H1 (cell line): ENCODE results near the gene NFIA. TPM values are rescaled to one million over a fixed set of nuclear protein-coding genes. Genes with fewer than 3 reads are reported as not detected.

Experiments used
- CTCF ChIA-PET: fragments of 300-600 bp; sonication (Branson Sonifier 250); formaldehyde crosslinking; loops from one replicate; lab custom pipeline; 2021; ENCODE audit not compliant: partially characterized antibody; lab: Charles Lee
- POLR2A ChIA-PET: fragments of 300-600 bp; sonication (Branson Sonifier 250); formaldehyde crosslinking; loops from one replicate; lab custom pipeline; 2021; ENCODE audit warnings: inconsistent platforms; ENCODE audit not compliant: partially characterized antibody; lab: Charles Lee
- DNase-seq, 2 experiments: peaks; one replicate each; pipeline versions ENCODE4 v3.0.0 to v3.0.0-alpha.2; 2010 to 2022; ENCODE audit warnings: low spot score in 2 of 2, low read depth in 1 of 2, mixed read lengths in 1 of 2
- FAIRE-seq: peaks from 2 replicates; lab custom pipeline; 2011; peaks lifted over from hg19 to GRCh38; lab: Jason Lieb, UNC
- H2AFZ ChIP-seq: 2 replicates; pipeline ENCODE4 v1.8.1; 2012; ENCODE audit warnings: low read length, inconsistent platforms
- H2AK5ac ChIP-seq: 2 replicates; pipeline ENCODE4 v1.6.1; 2013; ENCODE audit warnings: low read depth, low read length
- H2BK120ac ChIP-seq: replicated peaks from 2 replicates; pipeline ENCODE3; 2013; ENCODE audit warnings: low read depth, low read length, inconsistent platforms
- H2BK12ac ChIP-seq: 2 replicates; pipeline ENCODE4 v1.6.1; 2013; ENCODE audit warnings: low read depth, low read length
- H2BK15ac ChIP-seq: 2 replicates; pipeline ENCODE4 v1.6.1; 2013; ENCODE audit warnings: low read length
- H2BK20ac ChIP-seq: 2 replicates; pipeline ENCODE4 v1.6.1; 2013; ENCODE audit warnings: low read length
- H2BK5ac ChIP-seq: 2 replicates; pipeline ENCODE4 v1.6.1; 2013; ENCODE audit warnings: low read depth, low read length
- H3K14ac ChIP-seq: 2 replicates; pipeline ENCODE4 v1.6.1; 2013; ENCODE audit warnings: inconsistent platforms; ENCODE audit not compliant: insufficient read length
- H3K18ac ChIP-seq: 2 replicates; pipeline ENCODE4 v1.6.1; 2013; ENCODE audit warnings: low read length; ENCODE audit errors: extremely low read depth
- H3K23ac ChIP-seq: 2 replicates; pipeline ENCODE4 v1.6.1; 2013; ENCODE audit warnings: inconsistent platforms; ENCODE audit not compliant: insufficient read length
- H3K23me2 ChIP-seq: 2 replicates; pipeline ENCODE4 v1.6.1; 2013; ENCODE audit warnings: low read depth, low read length
- H3K27ac ChIP-seq: 2 replicates; pipeline ENCODE4 v1.6.1; 2011; ENCODE audit warnings: low read depth, low read length, inconsistent platforms
- H3K27me3 ChIP-seq, 4 experiments: replicated peaks in 1 of 4; 1 replicate in 1 of 4; 2 replicates in 3 of 4; pipeline versions ENCODE4 v1.6.1 to v1.8.1; 2011 to 2013; ENCODE audit warnings: low read length in 3 of 4, mild to moderate bottlenecking in 3 of 4, inconsistent platforms in 2 of 4, mixed read lengths in 2 of 4, moderate library complexity in 1 of 4; ENCODE audit not compliant: control insufficient read depth in 3 of 4, insufficient read depth in 3 of 4; ENCODE audit errors: extremely low read depth in 1 of 4
- H3K36me3 ChIP-seq, 4 experiments: 2 replicates each; pipeline versions ENCODE4 v1.6.1 to v1.8.1; 2011 to 2013; ENCODE audit warnings: mild to moderate bottlenecking in 4 of 4, low read length in 3 of 4, moderate library complexity in 2 of 4, control low read depth in 1 of 4, inconsistent platforms in 1 of 4; ENCODE audit not compliant: insufficient read depth in 4 of 4, control insufficient read depth in 2 of 4
- H3K4ac ChIP-seq: replicated peaks from 2 replicates; pipeline ENCODE3; 2013; ENCODE audit warnings: low read length, low read depth, mixed read lengths, inconsistent platforms; ENCODE audit not compliant: insufficient read length
- H3K4me1 ChIP-seq, 4 experiments: replicated peaks in 1 of 4; 1 replicate in 1 of 4; 2 replicates in 3 of 4; pipeline versions ENCODE4 v1.6.1 to v1.8.1; 2011 to 2013; ENCODE audit warnings: low read length in 3 of 4, inconsistent platforms in 2 of 4, mixed read lengths in 1 of 4; ENCODE audit not compliant: insufficient read depth in 4 of 4, control insufficient read depth in 3 of 4
- H3K4me2 ChIP-seq, 2 experiments: 2 replicates each; pipeline versions ENCODE4 v1.6.1 to v1.8.1; 2011 to 2013; ENCODE audit warnings: low read depth in 2 of 2, low read length in 2 of 2, control low read depth in 1 of 2, inconsistent platforms in 1 of 2, mild to moderate bottlenecking in 1 of 2; ENCODE audit not compliant: insufficient read depth in 1 of 2
- H3K4me3 ChIP-seq, 4 experiments: fragments of 200-600, 300-600 bp in 1 of 4; sonication (generic), shearing (Covaris generic), sonication (Bioruptor Twin) in 1 of 4; 2 replicates each; pipeline versions ENCODE4 v1.5.1 to v1.8.1; 2011 to 2016; ENCODE audit warnings: low read length in 4 of 4, low read depth in 3 of 4, control low read depth in 2 of 4, inconsistent platforms in 2 of 4, mild to moderate bottlenecking in 2 of 4, mixed read lengths in 1 of 4, moderate library complexity in 1 of 4; ENCODE audit not compliant: insufficient read depth in 2 of 4; ENCODE audit errors: extremely low read depth in 1 of 4
- H3K56ac ChIP-seq: replicated peaks from 2 replicates; pipeline ENCODE3; 2013; ENCODE audit warnings: low read depth, mild to moderate bottlenecking, mixed read lengths, low read length, inconsistent platforms; ENCODE audit not compliant: insufficient read length
- H3K79me1 ChIP-seq: 2 replicates; pipeline ENCODE4 v1.6.1; 2013; ENCODE audit warnings: low read depth, low read length, control low read depth
- H3K79me2 ChIP-seq, 2 experiments: 2 replicates each; pipeline versions ENCODE4 v1.6.1 to v1.8.1; 2012 to 2013; ENCODE audit warnings: low read length in 2 of 2, mild to moderate bottlenecking in 2 of 2, inconsistent platforms in 1 of 2; ENCODE audit not compliant: insufficient read depth in 2 of 2, control insufficient read depth in 1 of 2
- H3K9ac ChIP-seq, 4 experiments: replicated peaks in 1 of 4; 1 replicate in 1 of 4; 2 replicates in 3 of 4; pipeline versions ENCODE4 v1.6.1 to v1.8.1; 2011 to 2013; ENCODE audit warnings: low read depth in 3 of 4, low read length in 3 of 4, control low read depth in 2 of 4, mild to moderate bottlenecking in 2 of 4, moderate library complexity in 2 of 4, inconsistent platforms in 1 of 4; ENCODE audit errors: extremely low read depth in 1 of 4
- H3K9me3 ChIP-seq, 2 experiments: 2 replicates each; pipeline versions ENCODE4 v1.6.1 to v1.8.1; 2012 to 2013; ENCODE audit warnings: mild to moderate bottlenecking in 2 of 2, moderate library complexity in 2 of 2, control low read depth in 1 of 2, inconsistent platforms in 1 of 2, low read depth in 1 of 2, low read length in 1 of 2, mixed read lengths in 1 of 2; ENCODE audit not compliant: insufficient read depth in 2 of 2
- H4K20me1 ChIP-seq, 2 experiments: replicated peaks in 1 of 2; 2 replicates each; pipeline versions ENCODE3 to v1.8.1; 2011 to 2013; ENCODE audit warnings: inconsistent platforms in 2 of 2, low read length in 2 of 2, mild to moderate bottlenecking in 1 of 2; ENCODE audit not compliant: insufficient read depth in 2 of 2, control insufficient read depth in 1 of 2
- H4K5ac ChIP-seq: 2 replicates; pipeline ENCODE4 v1.6.1; 2013; ENCODE audit warnings: low read length, low read depth, mixed read lengths, inconsistent platforms; ENCODE audit not compliant: insufficient read length
- H4K8ac ChIP-seq: 2 replicates; pipeline ENCODE4 v1.8.0; 2013; ENCODE audit warnings: mild to moderate bottlenecking, moderate library complexity, low read length, inconsistent platforms; ENCODE audit not compliant: insufficient read depth; ENCODE audit errors: extremely low read depth
- H4K91ac ChIP-seq: replicated peaks from 2 replicates; pipeline ENCODE3; 2013; ENCODE audit warnings: low read length, mixed read lengths, inconsistent platforms; ENCODE audit not compliant: insufficient read length
- EP300 ChIP-seq, 2 experiments: IDR thresholded peaks; 1 replicate in 1 of 2; 2 replicates in 1 of 2; pipeline ENCODE4 v1.6.1; 2011 to 2012; ENCODE audit warnings: low read depth in 2 of 2, low read length in 2 of 2, mild to moderate bottlenecking in 2 of 2, borderline replicate concordance in 1 of 2, inconsistent platforms in 1 of 2, moderate library complexity in 1 of 2
- NANOG ChIP-seq: IDR thresholded peaks from 2 replicates; pipeline ENCODE4 v1.6.1; 2011; ENCODE audit warnings: low read length, low read depth, mild to moderate bottlenecking, inconsistent platforms; ENCODE audit not compliant: insufficient read depth, poor library complexity, severe bottlenecking
- PHF8 ChIP-seq: fragments of 200-600 bp; sonication (generic); conservative IDR thresholded peaks from 2 replicates; pipeline ENCODE4 v1.7.1; 2012; ENCODE audit warnings: low read depth, mild to moderate bottlenecking, inconsistent platforms, low read length, moderate library complexity
- POLR2AphosphoS5 ChIP-seq: IDR thresholded peaks from 2 replicates; pipeline ENCODE4 v1.6.1; 2011; ENCODE audit warnings: low read depth, low read length
- TAF1 ChIP-seq: IDR thresholded peaks from 2 replicates; pipeline ENCODE4 v1.6.1; 2011; ENCODE audit warnings: mild to moderate bottlenecking, low read depth, low read length
- WGBS, 2 experiments: shearing (Covaris generic) in 1 of 2; methylation state at CpG; one replicate each; pipeline versions ENCODE4 v1.1.6 to v1.1.7; 2013 to 2015; ENCODE audit warnings: low lambda C conversion rate in 2 of 2, mixed read lengths in 2 of 2, inconsistent platforms in 1 of 2, low coverage in 1 of 2, missing lambda C conversion rate in 1 of 2; ENCODE audit not compliant: insufficient replicate concordance in 2 of 2, insufficient coverage in 1 of 2, insufficient read length in 1 of 2; ENCODE audit errors: extremely low coverage in 1 of 2, missing lambda C conversion rate in 1 of 2; 5-methylcytosine and 5-hydroxymethylcytosine counted together
- polyA plus RNA-seq, 7 experiments: library from polyadenylated mRNA; depleted of rRNA in 3 of 7; stranded (reverse) in 5 of 7; unstranded in 2 of 7; fragments of >200 nt in 5 of 7; fragments of 200-250 nt in 2 of 7; gene quantifications; 1 replicate in 5 of 7; 2 replicates in 1 of 7; 4 replicates in 1 of 7; pipeline versions ENCODE4 v1.2.1 to v1.2.3, GENCODE V29; 2011 to 2013; ENCODE audit warnings: missing spikeins in 2 of 7, mixed read lengths in 2 of 7
- total RNA-seq: library from RNA; stranded (reverse); fragmentation: NEBNext Ultra II Directional; extraction: Animal tissue kit (Norgen Biotek cat#: 25700); gene quantifications from 2 replicates; pipeline ENCODE4 v1.2.1, GENCODE V29; 2021

The NFIA gene
- total and polyA plus RNA-seq, 2 of the 8 experiments (the other 6 are each of a cell fraction or from before 2014, with no cell fraction given) = 1.8 to 2.3 TPM

- H2BK12ac ChIP-seq = no peak overlapping the region
- H2BK20ac ChIP-seq = no peak overlapping the region
- H2AK5ac ChIP-seq = no peak overlapping the region
- no peaks in the 10 kb centered on the region for H3K36me3 ChIP-seq
- no peak overlapping the region for H4K8ac ChIP-seq
- no peak overlapping the region for H4K5ac ChIP-seq
- no peaks in the 10 kb centered on the region for H3K27me3 ChIP-seq
- H4K91ac ChIP-seq = no peak overlapping the region
- no peak overlapping the region for H3K23ac ChIP-seq
- no peak overlapping the region for H2BK5ac ChIP-seq
- H3K27ac ChIP-seq = no peak overlapping the region
- H2BK120ac ChIP-seq = no peak overlapping the region
- H3K23me2 ChIP-seq = no peaks in the 10 kb centered on the region
- H3K14ac ChIP-seq = no peak overlapping the region
- H3K4me2 ChIP-seq = no peak overlapping the region
- CTCF ChIA-PET = interaction anchor here (0.7 to 1.7 kb wide), 4 partner anchors 15 to 244 kb away, joined by 3 to 7 read pairs (median 4); partner anchors contain the start of gene NFIA
- TF ChIP-seq NANOG (no peak), TAF1 (no peak), PHF8 (no peak), EP300 (IDR thresholded peaks at IDR 0.05; ENCODE audit: borderline replicate concordance in 1 of 2, low read depth in 2 of 2, low read length in 2 of 2) (no peak), POLR2AphosphoS5 (no peak)
- TF ChIP-seq, all 59 proteins: peak for 0
- Histone ChIP-seq H3K9me3 (no peaks in the 10 kb centered on the region), H3K18ac (no peak overlapping the region), H2BK15ac (no peak overlapping the region), H3K79me1 (no peaks in the 10 kb centered on the region), H3K4me3 (no peak overlapping the region), H3K4me1 (peaks cover 0 to 11% (median 7%) of the 10 kb centered on the region in 4 experiments; a peak in 3 of 7 replicates), H3K9ac (no peak overlapping the region), H3K56ac (no peak overlapping the region), H2AFZ (no peak overlapping the region), H3K79me2 (no peaks in the 10 kb centered on the region), H3K4ac (no peak overlapping the region), H4K20me1 (no peaks in the 10 kb centered on the region)
- FAIRE-seq = no peak
- POLR2A ChIA-PET = no interaction called here
- 79% methylated on average over 15 of the region's 15 CpGs; no CpG with 5 or more reads in 1 of the 2 experiments for WGBS, 2 experiments
- no peak for DNase-seq
Observed at GRCh38 chr1:61138921-61139774, 56.8 kb downstream of the NFIA start.
